Small intestine (tissue), 7 donors: Measurements from ENCODE around the gene OR51G2. TPM values are rescaled to one million over a fixed set of nuclear protein-coding genes. Genes with fewer than 3 reads are reported as not detected.

Experiments used
- DNase-seq, 2 donors: peaks; one replicate each; pipeline versions ENCODE4 v3.0.0 to v3.0.0-alpha.2; 2013
- FAIRE-seq: peaks from 2 replicates; lab custom pipeline; 2012; peaks lifted over from hg19 to GRCh38; lab: Jason Lieb, UNC
- H3K27ac ChIP-seq, 3 donors: one replicate each; pipeline ENCODE4 v1.5.1; 2013; ENCODE audit warnings: low read length in 2 of 3, mild to moderate bottlenecking in 2 of 3, control low read depth in 1 of 3, inconsistent platforms in 1 of 3, low read depth in 1 of 3, moderate library complexity in 1 of 3
- H3K27me3 ChIP-seq, 3 donors: one replicate each; pipeline ENCODE4 v1.6.1; 2013; ENCODE audit warnings: low read length in 3 of 3, inconsistent platforms in 1 of 3; ENCODE audit not compliant: control insufficient read depth in 3 of 3, insufficient read depth in 3 of 3
- H3K36me3 ChIP-seq, 3 donors: one replicate each; pipeline ENCODE4 v1.6.1; 2013; ENCODE audit warnings: low read length in 3 of 3, inconsistent platforms in 1 of 3, low read depth in 1 of 3, mild to moderate bottlenecking in 1 of 3, moderate library complexity in 1 of 3; ENCODE audit not compliant: control insufficient read depth in 3 of 3, insufficient read depth in 2 of 3
- H3K4me1 ChIP-seq, 3 donors: one replicate each; pipeline ENCODE4 v1.6.1; 2013; ENCODE audit warnings: low read length in 2 of 3, inconsistent platforms in 1 of 3, low read depth in 1 of 3, mild to moderate bottlenecking in 1 of 3, moderate library complexity in 1 of 3; ENCODE audit not compliant: control insufficient read depth in 3 of 3, insufficient read depth in 2 of 3
- H3K4me3 ChIP-seq, 3 donors: one replicate each; pipeline ENCODE4 v1.5.1; 2013; ENCODE audit warnings: low read length in 3 of 3, control low read depth in 1 of 3, inconsistent platforms in 1 of 3, low read depth in 1 of 3, mild to moderate bottlenecking in 1 of 3, moderate library complexity in 1 of 3
- H3K9me3 ChIP-seq, 2 donors: one replicate each; pipeline ENCODE4 v1.6.1; 2013; ENCODE audit warnings: low read depth in 1 of 2, low read length in 1 of 2; ENCODE audit not compliant: control insufficient read depth in 2 of 2, insufficient read depth in 1 of 2
- whole genome bisulfite sequencing, 3 donors: extraction: QIAGEN DNeasy Blood & Tissue Kit; methylation state at CpG; one replicate each; pipeline ENCODE4 v1.1.7; 2013; 5-methylcytosine and 5-hydroxymethylcytosine counted together
- polyA plus RNA-seq, 4 donors: library from polyadenylated mRNA; stranded (reverse) in 3 of 4; unstranded in 1 of 4; fragments of 200-250 nt in 3 of 4; fragments of 120-200 nt in 1 of 4; gene quantifications; one replicate each; pipeline versions ENCODE4 v1.2.1 to v1.2.3, GENCODE V29; 2013
- donor health status: healthy with polysubstance abuse.
- donor health status: control.
- donor health status: control.
- donor health status: Bipolar disorder and iron deficiency.
- donor health status: healthy.

Gene OR51G2
- polyA plus RNA-seq, 4 donors = not detected

DNA sequence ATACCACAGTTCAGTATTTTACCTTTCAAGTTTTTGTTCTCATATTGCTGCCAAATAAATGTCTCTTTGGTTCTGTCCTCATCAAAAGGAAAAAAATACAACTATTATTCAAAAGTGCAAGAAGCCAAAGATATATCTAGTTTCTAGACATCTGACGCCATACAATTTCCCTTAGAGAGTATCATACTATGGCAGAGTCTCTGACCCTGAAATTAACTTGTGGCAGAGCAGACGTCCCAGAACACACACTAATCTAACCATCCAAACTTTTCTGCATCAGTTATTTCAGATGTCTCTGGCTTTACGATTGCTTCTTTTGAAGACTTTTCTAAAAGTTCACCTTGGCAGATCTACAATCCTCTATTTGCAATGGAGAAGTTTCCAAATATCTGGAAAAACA is 34.8 kb downstream of the OR51G2 start:
- no peaks in the 10 kb centered on the region for H3K4me1 ChIP-seq
- no peak for FAIRE-seq
- H3K36me3 ChIP-seq = no peaks in the 10 kb centered on the region
- WGBS, 3 donors = 80 to 84% (median 81%) methylated on average over 3 of the region's 3 CpGs
- no peaks in the 10 kb centered on the region for H3K9me3 ChIP-seq
- no peaks in the 10 kb centered on the region for H3K27me3 ChIP-seq
- DNase-seq = no peak
- H3K27ac ChIP-seq = no peak overlapping the region
- H3K4me3 ChIP-seq = no peak overlapping the region

DNA sequence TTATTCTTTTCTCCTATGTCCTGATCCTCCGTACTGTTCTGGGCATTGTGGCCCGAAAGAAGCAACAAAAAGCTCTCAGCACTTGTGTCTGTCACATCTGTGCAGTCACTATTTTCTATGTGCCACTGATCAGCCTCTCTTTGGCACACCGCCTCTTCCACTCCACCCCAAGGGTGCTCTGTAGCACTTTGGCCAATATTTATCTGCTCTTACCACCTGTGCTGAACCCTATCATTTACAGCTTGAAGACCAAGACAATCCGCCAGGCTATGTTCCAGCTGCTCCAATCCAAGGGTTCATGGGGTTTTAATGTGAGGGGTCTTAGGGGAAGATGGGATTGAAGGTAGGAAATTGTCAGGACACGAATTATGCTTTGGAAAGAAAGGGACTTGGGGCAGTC is 36.6 kb downstream of the OR51G2 start:
- H3K27ac ChIP-seq = no peak overlapping the region
- no peak for FAIRE-seq
- WGBS, 3 donors = 62 to 77% (median 71%) methylated on average over 5 of the region's 5 CpGs
- no peaks in the 10 kb centered on the region for H3K36me3 ChIP-seq
- no peaks in the 10 kb centered on the region for H3K9me3 ChIP-seq
- no peaks in the 10 kb centered on the region for H3K4me1 ChIP-seq
- no peaks in the 10 kb centered on the region for H3K27me3 ChIP-seq
- no peak overlapping the region for H3K4me3 ChIP-seq
- DNase-seq = no peak

DNA sequence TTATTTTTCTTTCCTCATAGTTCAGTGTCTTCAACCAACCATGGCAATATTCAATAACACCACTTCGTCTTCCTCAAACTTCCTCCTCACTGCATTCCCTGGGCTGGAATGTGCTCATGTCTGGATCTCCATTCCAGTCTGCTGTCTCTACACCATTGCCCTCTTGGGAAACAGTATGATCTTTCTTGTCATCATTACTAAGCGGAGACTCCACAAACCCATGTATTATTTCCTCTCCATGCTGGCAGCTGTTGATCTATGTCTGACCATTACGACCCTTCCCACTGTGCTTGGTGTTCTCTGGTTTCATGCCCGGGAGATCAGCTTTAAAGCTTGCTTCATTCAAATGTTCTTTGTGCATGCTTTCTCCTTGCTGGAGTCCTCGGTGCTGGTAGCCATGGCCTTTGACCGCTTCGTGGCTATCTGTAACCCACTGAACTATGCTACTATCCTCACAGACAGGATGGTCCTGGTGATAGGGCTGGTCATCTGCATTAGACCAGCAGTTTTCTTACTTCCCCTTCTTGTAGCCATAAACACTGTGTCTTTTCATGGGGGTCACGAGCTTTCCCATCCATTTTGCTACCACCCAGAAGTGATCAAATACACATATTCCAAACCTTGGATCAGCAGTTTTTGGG is 37.2 kb downstream of the OR51G2 start, which contains the start of gene OR51T1:
OR51T1 (plus strand) TSS at position 41 of the 641 bp plus-strand sequence; CDS start at position 41, 0 bp downstream.
- 78 to 85% (median 81%) methylated on average over 8 of the region's 8 CpGs for WGBS, 3 donors
- H3K4me1 ChIP-seq = no peaks in the 10 kb centered on the region
- FAIRE-seq (no peak), DNase-seq (no peak)
- no peak within 1 kb of the TSS for H3K27ac ChIP-seq
- H3K27me3 ChIP-seq = no peaks in the 10 kb centered on the region
- H3K9me3 ChIP-seq = no peaks in the 10 kb centered on the region
- H3K4me3 ChIP-seq = no peak within 1 kb of the TSS
- no peaks in the 10 kb centered on the region for H3K36me3 ChIP-seq

DNA sequence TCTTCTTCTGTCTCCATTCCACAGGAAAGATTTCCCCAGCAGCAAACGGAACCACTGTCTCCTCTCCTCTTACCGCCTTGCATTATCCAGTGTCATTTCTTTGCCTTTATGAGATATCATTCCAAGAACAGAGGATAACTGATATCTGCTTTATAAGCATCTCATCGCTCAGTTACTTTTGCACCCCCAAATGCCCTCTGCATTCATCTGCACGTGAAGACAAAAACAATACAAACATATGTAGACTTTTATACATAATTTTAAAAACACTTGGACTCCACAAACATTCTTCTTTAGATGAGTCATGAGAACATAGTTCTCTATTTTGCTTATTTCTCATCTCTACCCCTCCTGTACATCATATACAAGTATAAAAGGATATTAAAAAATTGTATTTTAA is 38.0 kb downstream of the OR51G2 start:
- Histone ChIP-seq H3K4me1 (no peaks in the 10 kb centered on the region), H3K9me3 (no peaks in the 10 kb centered on the region), H3K27me3 (no peaks in the 10 kb centered on the region), H3K4me3 (no peak overlapping the region), H3K36me3 (no peaks in the 10 kb centered on the region), H3K27ac (no peak overlapping the region)
- DNase-seq (no peak), FAIRE-seq (no peak)
- WGBS, 3 donors = 77 to 86% (median 82%) methylated on average over 4 of the region's 4 CpGs

DNA sequence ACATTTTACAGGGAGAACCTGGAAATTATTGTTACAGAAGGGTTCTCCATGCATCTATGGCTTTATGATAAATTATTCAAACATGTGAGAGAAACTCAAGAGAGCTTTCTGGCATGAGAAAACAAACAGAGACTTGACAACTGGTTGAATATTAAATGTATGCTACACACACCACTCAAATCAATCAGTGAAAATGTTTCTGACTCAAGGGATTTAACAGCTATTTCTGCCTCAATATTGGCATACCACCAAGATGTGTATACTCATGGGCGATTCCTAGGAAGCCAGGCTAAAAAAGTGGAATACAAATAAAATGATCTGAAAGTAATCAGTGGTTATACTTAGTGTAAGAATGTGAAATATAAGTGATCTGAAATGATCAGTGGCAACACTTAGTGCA is 53.3 kb downstream of the OR51G2 start:
- no peak overlapping the region for H3K4me3 ChIP-seq
- FAIRE-seq = no peak

DNA sequence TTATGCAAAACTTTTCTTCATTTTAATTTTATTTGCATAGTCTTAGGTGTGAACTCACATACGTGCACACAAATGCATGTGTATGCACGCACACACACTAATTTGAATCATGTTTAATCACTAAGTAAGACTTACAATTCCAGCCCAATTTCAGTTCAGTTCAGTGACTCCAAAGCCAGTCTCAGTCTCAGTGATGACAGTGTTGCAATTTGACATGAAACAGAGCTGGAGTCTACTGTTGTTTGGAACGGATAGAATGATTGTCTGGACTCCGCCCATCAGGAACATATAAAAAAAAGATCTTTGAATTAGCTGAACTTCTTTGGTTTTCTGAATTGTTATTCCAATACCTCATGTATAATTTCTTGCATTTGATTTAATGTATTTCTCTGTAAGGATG is 55.3 kb downstream of the OR51G2 start:
- H3K36me3 ChIP-seq = no peaks in the 10 kb centered on the region
- H3K27me3 ChIP-seq = no peaks in the 10 kb centered on the region
- no peak overlapping the region for H3K4me3 ChIP-seq
- 74 to 86% (median 84%) methylated on average over 4 of the region's 4 CpGs for WGBS, 3 donors
- DNase-seq = no peak
- no peak for FAIRE-seq
- H3K27ac ChIP-seq = no peak overlapping the region
- no peaks in the 10 kb centered on the region for H3K4me1 ChIP-seq
- H3K9me3 ChIP-seq = no peaks in the 10 kb centered on the region

More for the DNA sequence above, 53.3 kb downstream of the OR51G2 start:
- Histone ChIP-seq H3K9me3 (no peaks in the 10 kb centered on the region), H3K27me3 (no peaks in the 10 kb centered on the region), H3K36me3 (no peaks in the 10 kb centered on the region), H3K4me1 (no peaks in the 10 kb centered on the region), H3K27ac (no peak overlapping the region)
- no peak for DNase-seq
- 37 to 41% (median 38%) methylated on average over 1 of the region's 1 CpG for WGBS, 3 donors

Other genes with a start within 250 kb of the OR51G2 start
- gene OR51E2, start 221.5 kb downstream of the OR51G2 start, polyA plus RNA-seq = under 1 TPM in 2 of 4 donors, not detected in 2; 0.22 to 0.36 TPM
- gene MMP26, start 214.6 kb downstream of the OR51G2 start, polyA plus RNA-seq = under 1 TPM in 1 of 4 donors, not detected in 3; 0.04 TPM
- gene OR51F1, start 149.4 kb downstream of the OR51G2 start, polyA plus RNA-seq = not detected
- gene OR52R1, start 115.0 kb downstream of the OR51G2 start, polyA plus RNA-seq = not detected
- not detected for gene OR51F2, start 98.0 kb downstream of the OR51G2 start, polyA plus RNA-seq
- gene OR51S1, start 70.1 kb downstream of the OR51G2 start, polyA plus RNA-seq = not detected
- not detected for gene OR51T1, start 37.5 kb downstream of the OR51G2 start, polyA plus RNA-seq
- not detected for gene OR51A7, start 15.6 kb downstream of the OR51G2 start, polyA plus RNA-seq
- not detected for gene OR51G1, start 5.0 kb upstream of the OR51G2 start, polyA plus RNA-seq
- not detected for gene OR51A4, start 28.3 kb upstream of the OR51G2 start, polyA plus RNA-seq
- not detected for gene OR51A2, start 36.4 kb upstream of the OR51G2 start, polyA plus RNA-seq
- not detected for gene OR51L1, start 75.5 kb upstream of the OR51G2 start, polyA plus RNA-seq
- not detected for gene OR52J3, start 127.2 kb upstream of the OR51G2 start, polyA plus RNA-seq
- gene OR52E2, start 140.3 kb upstream of the OR51G2 start, polyA plus RNA-seq = not detected
- not detected for gene OR52E1, start 150.2 kb upstream of the OR51G2 start, polyA plus RNA-seq
- not detected for gene OR52A5, start 219.0 kb upstream of the OR51G2 start, polyA plus RNA-seq
- not detected for gene OR52A1, start 235.4 kb upstream of the OR51G2 start, polyA plus RNA-seq